ENCODE measurements around the gene RPL22. TPM values are rescaled to one million over a fixed set of nuclear protein-coding genes. Genes with fewer than 3 reads are reported as not detected.

RPL22 gene
- total RNA-seq, 1 donor from 2014 or later: 283 TPM

DNA sequence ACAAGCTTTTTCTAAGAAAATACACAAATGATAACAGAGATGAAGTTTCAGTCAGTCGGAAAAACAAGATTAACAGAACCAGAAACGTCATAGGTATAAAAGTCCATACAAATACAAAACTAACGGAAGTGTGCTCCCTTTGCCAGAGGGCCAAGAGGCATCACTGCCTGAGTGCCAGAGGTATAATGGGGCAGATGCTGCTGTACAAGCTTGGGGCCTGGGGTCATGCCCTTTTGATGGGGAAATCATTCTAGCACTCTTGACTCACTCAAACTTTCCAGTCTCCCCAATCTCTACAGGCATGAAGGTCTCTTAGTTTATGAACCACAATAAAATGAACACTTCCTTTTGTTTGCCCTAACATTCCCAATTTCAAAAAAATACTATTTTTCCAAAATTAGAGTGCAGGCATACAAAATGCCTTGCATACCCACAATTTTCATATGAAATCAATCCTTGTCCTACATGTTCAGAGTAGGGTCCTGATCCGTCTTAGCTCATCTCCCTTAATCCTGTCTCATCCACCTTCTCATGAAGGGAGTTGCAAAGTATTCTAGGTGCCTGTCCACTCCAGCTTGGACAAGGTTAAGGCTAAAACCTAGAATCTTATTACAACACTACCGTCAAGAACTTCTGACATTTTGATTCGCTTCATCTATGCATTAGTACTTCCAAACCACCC lies 1.5 kb downstream of the RPL22 start:
- Mint-ChIP-seq H3K4me3 (ENCODE audit: unreplicated experiment) (peak overlapping the region; percentile 96), H3K27me3 (ENCODE audit: low read depth, unreplicated experiment) (no peaks in the 10 kb centered on the region), H3K36me3 (ENCODE audit: low read depth, unreplicated experiment) (peaks cover 10% of the 10 kb centered on the region), H3K27ac (ENCODE audit: unreplicated experiment) (peak overlapping the region; percentile 89), H3K4me1 (ENCODE audit: low read depth, unreplicated experiment) (peaks cover 22% of the 10 kb centered on the region), H3K9me3 (ENCODE audit: unreplicated experiment) (no peaks in the 10 kb centered on the region)
- FAIRE-seq (no peak), DNase-seq (ENCODE audit: low read depth) (no peak)
- Histone ChIP-seq H3K9ac (ENCODE audit: low read length) (peak overlapping the region; percentile 97), H4K20me1 (ENCODE audit: insufficient read depth, low read length) (peaks cover 50% of the 10 kb centered on the region), H2AFZ (ENCODE audit: low read depth, low read length) (no peak overlapping the region), H3K4me2 (ENCODE audit: low read length) (peak overlapping the region; percentile 94), H3K36me3 (ENCODE audit: insufficient read depth, low read length) (peaks cover 24% of the 10 kb centered on the region), H3K27ac (ENCODE audit: low read depth, low read length) (no peak overlapping the region), H3K27me3 (ENCODE audit: insufficient read depth, low read length) (no peaks in the 10 kb centered on the region), H3K4me1 (ENCODE audit: insufficient read depth, low read length) (peaks cover 13% of the 10 kb centered on the region), H3K9me3 (ENCODE audit: insufficient read depth, low read depth, low read length) (no peaks in the 10 kb centered on the region), H3K4me3 (ENCODE audit: insufficient read depth, low read depth, low read length) (peak overlapping the region; percentile 98), H3K79me2 (ENCODE audit: insufficient read depth, low read length) (peaks cover 65% of the 10 kb centered on the region)
- TF ChIP-seq, protein P1, sequence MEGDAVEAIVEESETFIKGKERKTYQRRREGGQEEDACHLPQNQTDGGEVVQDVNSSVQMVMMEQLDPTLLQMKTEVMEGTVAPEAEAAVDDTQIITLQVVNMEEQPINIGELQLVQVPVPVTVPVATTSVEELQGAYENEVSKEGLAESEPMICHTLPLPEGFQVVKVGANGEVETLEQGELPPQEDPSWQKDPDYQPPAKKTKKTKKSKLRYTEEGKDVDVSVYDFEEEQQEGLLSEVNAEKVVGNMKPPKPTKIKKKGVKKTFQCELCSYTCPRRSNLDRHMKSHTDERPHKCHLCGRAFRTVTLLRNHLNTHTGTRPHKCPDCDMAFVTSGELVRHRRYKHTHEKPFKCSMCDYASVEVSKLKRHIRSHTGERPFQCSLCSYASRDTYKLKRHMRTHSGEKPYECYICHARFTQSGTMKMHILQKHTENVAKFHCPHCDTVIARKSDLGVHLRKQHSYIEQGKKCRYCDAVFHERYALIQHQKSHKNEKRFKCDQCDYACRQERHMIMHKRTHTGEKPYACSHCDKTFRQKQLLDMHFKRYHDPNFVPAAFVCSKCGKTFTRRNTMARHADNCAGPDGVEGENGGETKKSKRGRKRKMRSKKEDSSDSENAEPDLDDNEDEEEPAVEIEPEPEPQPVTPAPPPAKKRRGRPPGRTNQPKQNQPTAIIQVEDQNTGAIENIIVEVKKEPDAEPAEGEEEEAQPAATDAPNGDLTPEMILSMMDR (IDR thresholded peaks at IDR 0.05; ENCODE audit: insufficient read depth, low read depth, low read length): no peak
- no peak for TF ChIP-seq EZH2 (IDR thresholded peaks at IDR 0.05; ENCODE audit: insufficient read depth, low read length)

DNA sequence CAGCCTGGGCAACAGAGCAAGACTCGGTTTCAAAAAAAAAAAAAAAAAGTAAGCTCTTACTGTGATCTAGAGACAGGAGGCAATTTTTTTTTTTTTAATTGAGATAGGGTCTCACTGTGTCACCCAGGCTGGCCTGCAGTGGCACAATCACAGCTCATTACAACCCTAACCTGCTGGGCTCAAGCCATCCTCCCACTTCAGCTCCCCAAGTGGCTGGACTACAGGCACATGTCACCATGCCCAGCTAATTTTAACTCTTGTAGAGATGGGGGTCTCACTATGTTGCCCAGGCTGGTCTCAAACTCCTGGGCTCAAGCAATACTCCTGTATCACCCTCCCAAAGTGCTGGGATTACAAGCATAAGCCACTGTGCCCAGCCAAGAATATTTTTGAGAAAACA lies 7.4 kb downstream of the RPL22 start:
- Histone ChIP-seq H4K20me1 (ENCODE audit: insufficient read depth, low read length) (peaks cover 81% of the 10 kb centered on the region), H3K36me3 (ENCODE audit: insufficient read depth, low read length) (peaks cover 37% of the 10 kb centered on the region), H2AFZ (ENCODE audit: low read depth, low read length) (no peak overlapping the region), H3K4me1 (ENCODE audit: insufficient read depth, low read length) (no peaks in the 10 kb centered on the region), H3K4me2 (ENCODE audit: low read length) (no peak overlapping the region), H3K79me2 (ENCODE audit: insufficient read depth, low read length) (peaks cover 90% of the 10 kb centered on the region), H3K4me3 (ENCODE audit: insufficient read depth, low read depth, low read length) (no peak overlapping the region), H3K9me3 (ENCODE audit: insufficient read depth, low read depth, low read length) (no peaks in the 10 kb centered on the region), H3K9ac (ENCODE audit: low read length) (no peak overlapping the region), H3K27ac (ENCODE audit: low read depth, low read length) (no peak overlapping the region), H3K27me3 (ENCODE audit: insufficient read depth, low read length) (no peaks in the 10 kb centered on the region)
- no peak overlapping the region for H3K4me3 Mint-ChIP-seq (ENCODE audit: unreplicated experiment)
- peaks cover 9% of the 10 kb centered on the region for H3K4me1 Mint-ChIP-seq (ENCODE audit: low read depth, unreplicated experiment)
- DNase-seq (ENCODE audit: low read depth) (no peak), FAIRE-seq (no peak)
- TF ChIP-seq, protein P1 (IDR thresholded peaks at IDR 0.05; ENCODE audit: insufficient read depth, low read depth, low read length): no peak
- TF ChIP-seq EZH2 (IDR thresholded peaks at IDR 0.05; ENCODE audit: insufficient read depth, low read length): no peak
- no peaks in the 10 kb centered on the region for H3K27me3 Mint-ChIP-seq (ENCODE audit: low read depth, unreplicated experiment)
- peaks cover 18% of the 10 kb centered on the region for H3K36me3 Mint-ChIP-seq (ENCODE audit: low read depth, unreplicated experiment)
- H3K27ac Mint-ChIP-seq (ENCODE audit: unreplicated experiment): no peak overlapping the region
- H3K9me3 Mint-ChIP-seq (ENCODE audit: unreplicated experiment): no peaks in the 10 kb centered on the region

DNA sequence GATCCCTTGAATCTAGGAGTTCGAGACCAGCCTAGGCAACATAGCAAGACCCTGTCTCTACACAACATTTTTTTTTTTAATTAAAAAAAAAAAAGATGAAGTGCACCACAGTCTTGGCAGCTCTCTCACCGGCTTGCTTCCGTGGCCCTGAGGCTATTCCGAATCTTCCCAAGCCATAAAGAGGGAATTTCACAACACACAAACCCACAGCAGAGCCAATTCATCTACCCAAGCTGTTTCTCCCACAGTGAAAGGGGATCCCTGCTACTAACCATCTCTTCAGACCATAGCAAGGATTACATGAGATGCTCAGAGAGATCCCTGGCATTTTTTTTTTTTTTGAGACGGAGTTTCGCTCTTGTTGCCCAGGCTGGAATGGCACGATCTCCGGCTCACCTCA lies 10.9 kb downstream of the RPL22 start:
- Histone ChIP-seq H3K4me3 (ENCODE audit: insufficient read depth, low read depth, low read length) (no peak overlapping the region), H3K4me1 (ENCODE audit: insufficient read depth, low read length) (peaks cover 11% of the 10 kb centered on the region), H3K36me3 (ENCODE audit: insufficient read depth, low read length) (peaks cover 25% of the 10 kb centered on the region), H3K9me3 (ENCODE audit: insufficient read depth, low read depth, low read length) (no peaks in the 10 kb centered on the region), H3K79me2 (ENCODE audit: insufficient read depth, low read length) (peaks cover 61% of the 10 kb centered on the region), H3K9ac (ENCODE audit: low read length) (no peak overlapping the region), H4K20me1 (ENCODE audit: insufficient read depth, low read length) (peaks cover 89% of the 10 kb centered on the region), H3K4me2 (ENCODE audit: low read length) (no peak overlapping the region), H3K27me3 (ENCODE audit: insufficient read depth, low read length) (no peaks in the 10 kb centered on the region), H3K27ac (ENCODE audit: low read depth, low read length) (no peak overlapping the region), H2AFZ (ENCODE audit: low read depth, low read length) (no peak overlapping the region)
- TF ChIP-seq EZH2 (IDR thresholded peaks at IDR 0.05; ENCODE audit: insufficient read depth, low read length): no peak
- TF ChIP-seq, protein P1 (IDR thresholded peaks at IDR 0.05; ENCODE audit: insufficient read depth, low read depth, low read length): no peak
- H3K36me3 Mint-ChIP-seq (ENCODE audit: low read depth, unreplicated experiment): peaks cover 16% of the 10 kb centered on the region
- no peak overlapping the region for H3K4me3 Mint-ChIP-seq (ENCODE audit: unreplicated experiment)
- H3K27me3 Mint-ChIP-seq (ENCODE audit: low read depth, unreplicated experiment): no peaks in the 10 kb centered on the region
- FAIRE-seq (no peak), DNase-seq (ENCODE audit: low read depth) (no peak)
- H3K9me3 Mint-ChIP-seq (ENCODE audit: unreplicated experiment): no peaks in the 10 kb centered on the region
- no peak overlapping the region for H3K27ac Mint-ChIP-seq (ENCODE audit: unreplicated experiment)
- peaks cover 18% of the 10 kb centered on the region for H3K4me1 Mint-ChIP-seq (ENCODE audit: low read depth, unreplicated experiment)
